Endodermal cell (in vitro differentiated cells): Measurements from ENCODE around the gene DNAJB14. TPM values are rescaled to one million over a fixed set of nuclear protein-coding genes. Genes with fewer than 3 reads are reported as not detected.

Source experiments
- DNase-seq: peaks from one replicate; pipeline ENCODE4 v3.0.0-alpha.2; 2017
- H3K27ac ChIP-seq: 2 replicates; pipeline ENCODE4 v1.5.1; 2013; ENCODE audit warnings: mild to moderate bottlenecking, low read depth, low read length, moderate library complexity
- H3K27me3 ChIP-seq: 2 replicates; pipeline ENCODE4 v1.6.1; 2013; ENCODE audit warnings: mild to moderate bottlenecking, low read length, moderate library complexity; ENCODE audit not compliant: insufficient read depth, control insufficient read depth, poor library complexity, severe bottlenecking
- H3K36me3 ChIP-seq: 2 replicates; pipeline ENCODE4 v1.7.0; 2013; ENCODE audit warnings: mild to moderate bottlenecking, low read length, moderate library complexity; ENCODE audit not compliant: control insufficient read depth, insufficient read depth
- H3K4me1 ChIP-seq: one replicate; pipeline ENCODE4 v1.7.0; 2013; ENCODE audit warnings: low read length; ENCODE audit not compliant: control insufficient read depth, insufficient read depth
- H3K4me3 ChIP-seq: 2 replicates; pipeline ENCODE4 v1.5.1; 2013; ENCODE audit warnings: mild to moderate bottlenecking, low read length, moderate library complexity
- H3K9ac ChIP-seq: 2 replicates; pipeline ENCODE4 v1.6.1; 2013; ENCODE audit warnings: mild to moderate bottlenecking, low read length, moderate library complexity; ENCODE audit not compliant: poor library complexity, severe bottlenecking; ENCODE audit errors: extremely low read depth
- H3K9me3 ChIP-seq: 2 replicates; pipeline ENCODE4 v1.6.1; 2013; ENCODE audit warnings: mild to moderate bottlenecking, low read length, moderate library complexity; ENCODE audit not compliant: control insufficient read depth
- H3K27ac Mint-ChIP-seq: 2 replicates; pipeline ENCODE4 v1.8.0; 2020; ENCODE audit warnings: mixed read lengths
- H3K27me3 Mint-ChIP-seq: 2 replicates; pipeline ENCODE4 v1.8.0; 2021; ENCODE audit warnings: mild to moderate bottlenecking, mixed read lengths; ENCODE audit not compliant: insufficient read depth
- H3K36me3 Mint-ChIP-seq: 2 replicates; pipeline ENCODE4 v1.8.0; 2020; ENCODE audit warnings: low read depth, mixed read lengths
- H3K4me1 Mint-ChIP-seq: 2 replicates; pipeline ENCODE4 v1.8.0; 2020; ENCODE audit warnings: mixed read lengths
- H3K4me3 Mint-ChIP-seq: 2 replicates; pipeline ENCODE4 v1.8.0; 2020; ENCODE audit warnings: mild to moderate bottlenecking, moderate library complexity, mixed read lengths
- H3K9me3 Mint-ChIP-seq: 2 replicates; pipeline ENCODE4 v1.8.0; 2020; ENCODE audit warnings: mild to moderate bottlenecking, mixed read lengths
- WGBS, 2 experiments: methylation state at CpG; one replicate each; pipeline versions ENCODE4 v1.1.5 to v1.1.7; 2013; ENCODE audit warnings: missing lambda C conversion rate in 2 of 2, mixed read lengths in 1 of 2; ENCODE audit not compliant: insufficient coverage in 1 of 2, insufficient read length in 1 of 2; 5-methylcytosine and 5-hydroxymethylcytosine counted together
- total RNA-seq, 2 donors: library from RNA; stranded (reverse); fragmentation: NEBNext Ultra II Directional in 1 of 2; extraction: Animal tissue kit (Norgen Biotek cat#: 25700) in 1 of 2; gene quantifications; 2 replicates in 1 of 2; 3 replicates in 1 of 2; pipeline ENCODE4 v1.2.1, GENCODE V29; 2021
- TF ChIP-seq, protein P1 (sequence below): fragments of 200-600 bp; sonication (generic); conservative IDR thresholded peaks from 2 replicates; pipeline ENCODE4 v1.5.0; 2021; ENCODE audit warnings: antibody characterized with exemption, mild to moderate bottlenecking

DNAJB14 gene
- total RNA-seq, 2 donors from 2014 or later = 50.3 to 62.5 TPM

DNA sequence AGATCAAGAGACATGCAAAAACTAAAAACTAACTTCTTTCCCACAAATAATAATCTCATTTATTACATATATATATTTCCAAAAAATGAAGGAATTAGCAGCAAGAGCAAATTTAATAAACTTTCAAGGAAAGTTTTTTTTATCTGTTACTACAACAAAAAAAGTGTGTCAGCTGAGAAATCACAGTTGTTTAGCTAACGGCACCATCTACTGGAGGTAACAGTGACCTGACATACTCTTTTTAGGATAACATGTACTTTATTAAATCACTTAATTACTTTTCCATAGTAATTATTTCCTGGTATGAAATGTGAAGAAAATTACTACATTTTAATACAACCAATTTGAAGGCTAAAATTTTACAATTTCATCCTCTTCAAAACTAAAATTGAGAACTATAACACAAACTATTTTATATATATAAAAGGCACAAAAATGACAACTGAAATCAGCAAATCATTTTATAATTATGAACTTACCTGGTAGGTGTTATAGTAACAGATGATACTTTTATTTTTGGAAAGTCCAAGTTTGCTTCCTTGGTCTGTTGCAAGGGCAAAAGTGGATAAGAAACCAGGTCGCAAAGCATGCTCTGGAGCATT, 61.3 kb downstream of the DNAJB14 start:
- Mint-ChIP-seq H3K4me1 (no peaks in the 10 kb centered on the region), H3K36me3 (peaks cover 15% of the 10 kb centered on the region), H3K27ac (no peak overlapping the region), H3K4me3 (no peak overlapping the region), H3K9me3 (no peaks in the 10 kb centered on the region), H3K27me3 (no peaks in the 10 kb centered on the region)
- TF ChIP-seq, protein P1, sequence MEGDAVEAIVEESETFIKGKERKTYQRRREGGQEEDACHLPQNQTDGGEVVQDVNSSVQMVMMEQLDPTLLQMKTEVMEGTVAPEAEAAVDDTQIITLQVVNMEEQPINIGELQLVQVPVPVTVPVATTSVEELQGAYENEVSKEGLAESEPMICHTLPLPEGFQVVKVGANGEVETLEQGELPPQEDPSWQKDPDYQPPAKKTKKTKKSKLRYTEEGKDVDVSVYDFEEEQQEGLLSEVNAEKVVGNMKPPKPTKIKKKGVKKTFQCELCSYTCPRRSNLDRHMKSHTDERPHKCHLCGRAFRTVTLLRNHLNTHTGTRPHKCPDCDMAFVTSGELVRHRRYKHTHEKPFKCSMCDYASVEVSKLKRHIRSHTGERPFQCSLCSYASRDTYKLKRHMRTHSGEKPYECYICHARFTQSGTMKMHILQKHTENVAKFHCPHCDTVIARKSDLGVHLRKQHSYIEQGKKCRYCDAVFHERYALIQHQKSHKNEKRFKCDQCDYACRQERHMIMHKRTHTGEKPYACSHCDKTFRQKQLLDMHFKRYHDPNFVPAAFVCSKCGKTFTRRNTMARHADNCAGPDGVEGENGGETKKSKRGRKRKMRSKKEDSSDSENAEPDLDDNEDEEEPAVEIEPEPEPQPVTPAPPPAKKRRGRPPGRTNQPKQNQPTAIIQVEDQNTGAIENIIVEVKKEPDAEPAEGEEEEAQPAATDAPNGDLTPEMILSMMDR = peak; percentile 87
- WGBS, 2 experiments = 88% methylated on average over 2 of the region's 2 CpGs; no CpG with 5 or more reads in 1 of the 2 experiments
- H3K9ac ChIP-seq = no peak overlapping the region
- H3K27me3 ChIP-seq = no peaks in the 10 kb centered on the region
- peaks cover 57% of the 10 kb centered on the region for H3K36me3 ChIP-seq
- peak; percentile 49 for DNase-seq
- no peak overlapping the region for H3K4me3 ChIP-seq
- H3K9me3 ChIP-seq = no peaks in the 10 kb centered on the region
- peaks cover 5% of the 10 kb centered on the region for H3K4me1 ChIP-seq
- H3K27ac ChIP-seq = no peak overlapping the region

DNA sequence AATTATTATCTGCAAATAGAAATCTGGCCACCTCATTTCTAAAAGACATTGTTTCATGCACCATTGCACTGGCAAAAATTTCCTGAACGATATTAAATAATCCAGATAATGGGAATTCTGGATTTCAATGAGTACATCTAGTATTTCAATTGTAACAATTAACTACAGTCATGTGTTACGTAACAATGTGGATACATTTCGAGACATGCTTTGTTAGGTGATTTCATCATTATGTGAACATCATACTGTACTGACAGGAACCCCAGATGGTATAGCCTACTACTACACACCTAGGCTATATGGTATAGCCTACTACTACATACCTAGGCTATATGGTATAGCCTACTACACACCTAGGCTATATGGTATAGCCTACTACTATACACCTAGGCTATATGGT, 67.0 kb downstream of the DNAJB14 start:
- WGBS, 2 experiments = 97% methylated on average over 3 of the region's 3 CpGs; no CpG with 5 or more reads in 1 of the 2 experiments
- Histone ChIP-seq H3K27ac (no peak overlapping the region), H3K36me3 (peaks cover 56% of the 10 kb centered on the region), H3K4me3 (no peak overlapping the region), H3K9ac (no peak overlapping the region), H3K27me3 (no peaks in the 10 kb centered on the region), H3K9me3 (no peaks in the 10 kb centered on the region), H3K4me1 (no peaks in the 10 kb centered on the region)
- Mint-ChIP-seq H3K4me3 (no peak overlapping the region), H3K4me1 (no peaks in the 10 kb centered on the region), H3K36me3 (peaks cover 18% of the 10 kb centered on the region), H3K27ac (no peak overlapping the region), H3K9me3 (no peaks in the 10 kb centered on the region), H3K27me3 (no peaks in the 10 kb centered on the region)
- TF ChIP-seq, protein P1 = no peak
- DNase-seq = no peak

DNA sequence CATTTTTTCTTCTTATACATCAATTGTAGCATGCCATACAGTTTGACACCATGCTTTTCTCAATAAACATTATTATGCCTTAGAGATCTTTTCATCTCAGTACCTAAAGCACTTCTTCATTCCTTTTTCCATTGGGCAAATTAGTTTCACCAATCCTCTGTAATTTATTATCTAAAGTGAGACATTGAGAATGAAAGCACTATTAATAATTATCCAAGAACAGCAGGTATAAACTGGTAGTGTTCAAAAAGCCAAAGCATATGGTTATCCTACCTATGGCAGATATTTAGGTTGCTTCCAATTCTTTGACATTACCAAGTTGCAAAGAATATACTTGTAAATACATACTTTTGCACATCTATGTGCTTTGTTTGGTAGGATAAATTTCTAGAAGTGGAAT, 67.8 kb downstream of the DNAJB14 start:
- Mint-ChIP-seq H3K4me1 (no peaks in the 10 kb centered on the region), H3K9me3 (no peaks in the 10 kb centered on the region)
- no peak for DNase-seq

More for the DNA sequence above, 67.8 kb downstream of the DNAJB14 start:
- no peak overlapping the region for H3K4me3 ChIP-seq
- peaks cover 48% of the 10 kb centered on the region for H3K36me3 ChIP-seq
- TF ChIP-seq, protein P1 = no peak
- peaks cover 15% of the 10 kb centered on the region for H3K36me3 Mint-ChIP-seq
- H3K27me3 Mint-ChIP-seq = no peaks in the 10 kb centered on the region
- no peak overlapping the region for H3K9ac ChIP-seq
- no peaks in the 10 kb centered on the region for H3K27me3 ChIP-seq
- no peak overlapping the region for H3K27ac Mint-ChIP-seq
- no peak overlapping the region for H3K27ac ChIP-seq
- H3K9me3 ChIP-seq = no peaks in the 10 kb centered on the region
- no peak overlapping the region for H3K4me3 Mint-ChIP-seq
- H3K4me1 ChIP-seq = no peaks in the 10 kb centered on the region
